IPS DF 19.7 (cell line): ENCODE measurements around the gene CAND2.
"Not testable (repeated sequence)": the region's sequence is repeated elsewhere in the genome, so short reads cannot be mapped to it uniquely, and the experiment has no call there.

Source experiments
- DNase-seq: peaks from one replicate; pipeline ENCODE4 v3.0.0-alpha.2; 2013; ENCODE audit warnings: low read depth, low spot score

CAND2 gene

GRCh38 chr3:12830785-12831156 is 34.3 kb downstream of the CAND2 start:
- no peak for DNase-seq

DNA sequence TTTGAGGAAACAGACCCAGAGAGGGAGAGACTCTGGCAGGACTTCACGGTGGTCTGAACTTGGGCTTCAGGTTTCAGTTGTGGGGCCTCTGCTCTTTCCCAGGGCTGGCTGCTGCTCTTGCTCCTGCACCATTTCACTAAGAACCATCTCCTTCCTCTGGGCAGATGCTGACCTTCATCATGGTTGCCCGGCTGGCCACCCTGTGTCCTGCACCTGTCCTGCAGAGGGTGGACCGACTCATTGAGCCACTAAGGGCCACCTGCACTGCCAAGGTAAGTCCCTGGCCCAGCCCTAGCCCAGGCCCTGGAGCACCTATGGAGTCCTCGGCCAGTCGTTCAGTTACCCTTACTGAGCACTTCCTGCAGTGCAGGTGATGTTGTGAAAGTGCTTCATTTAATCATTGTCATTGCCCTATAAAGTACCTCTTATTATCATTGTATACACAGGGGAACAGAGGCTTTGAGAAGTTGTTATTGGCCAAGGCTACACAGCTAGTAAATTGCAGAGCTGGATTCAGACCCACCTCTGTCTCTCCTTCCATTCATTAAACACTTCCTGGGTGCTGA is 34.9 kb downstream of the CAND2 start:
- no peak for DNase-seq

GRCh38 chr3:12832350-12833221 is 36.1 kb downstream of the CAND2 start:
- DNase-seq: no peak

DNA sequence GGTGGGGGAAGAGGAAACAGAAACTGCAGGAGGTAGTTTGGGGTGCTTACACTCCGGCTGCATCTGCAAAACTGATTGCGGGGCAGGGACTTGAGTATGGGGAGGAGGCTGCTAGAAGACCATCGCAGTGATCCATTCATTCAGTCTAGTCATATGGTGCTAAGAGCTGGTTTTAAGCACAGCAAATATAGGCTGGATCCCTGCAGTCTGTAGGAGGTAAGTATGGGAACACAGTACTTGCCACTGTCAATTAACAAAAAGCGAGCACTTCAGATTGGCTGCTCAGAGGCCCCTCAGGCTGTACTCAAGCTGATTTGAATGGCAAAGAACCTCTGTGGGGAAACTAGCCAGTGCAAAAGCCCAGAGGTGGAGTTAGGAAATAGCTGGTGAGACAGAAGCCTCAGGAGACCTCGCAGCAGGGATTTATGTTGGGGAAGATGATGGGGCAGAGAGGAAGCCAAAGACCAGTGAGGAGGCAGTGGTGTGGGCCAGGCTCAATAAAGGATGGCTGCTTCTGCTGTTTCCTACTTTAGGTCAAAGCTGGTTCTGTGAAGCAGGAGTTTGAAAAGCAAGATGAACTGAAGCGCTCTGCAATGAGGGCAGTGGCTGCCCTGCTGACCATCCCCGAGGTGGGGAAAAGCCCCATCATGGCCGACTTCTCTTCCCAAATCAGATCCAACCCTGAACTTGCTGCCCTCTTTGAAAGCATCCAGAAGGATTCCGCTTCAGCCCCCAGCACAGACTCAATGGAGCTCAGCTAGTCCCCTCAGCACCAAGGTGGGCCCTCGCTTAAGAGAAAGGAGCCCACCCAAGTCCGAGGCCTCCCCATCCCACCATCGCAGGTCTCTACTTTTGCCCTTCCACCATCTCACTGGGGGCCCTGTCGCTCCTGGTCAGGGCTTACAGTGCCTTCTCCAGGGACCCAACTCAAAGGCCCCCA is 37.0 kb downstream of the CAND2 start:
- DNase-seq: no peak

GRCh38 chr3:12835052-12835665 is 38.7 kb downstream of the CAND2 start:
- no peak for DNase-seq

- DNase-seq: no peak
Measured at GRCh38 chr3:12837295-12837986, 41.0 kb downstream of the CAND2 start.

DNA sequence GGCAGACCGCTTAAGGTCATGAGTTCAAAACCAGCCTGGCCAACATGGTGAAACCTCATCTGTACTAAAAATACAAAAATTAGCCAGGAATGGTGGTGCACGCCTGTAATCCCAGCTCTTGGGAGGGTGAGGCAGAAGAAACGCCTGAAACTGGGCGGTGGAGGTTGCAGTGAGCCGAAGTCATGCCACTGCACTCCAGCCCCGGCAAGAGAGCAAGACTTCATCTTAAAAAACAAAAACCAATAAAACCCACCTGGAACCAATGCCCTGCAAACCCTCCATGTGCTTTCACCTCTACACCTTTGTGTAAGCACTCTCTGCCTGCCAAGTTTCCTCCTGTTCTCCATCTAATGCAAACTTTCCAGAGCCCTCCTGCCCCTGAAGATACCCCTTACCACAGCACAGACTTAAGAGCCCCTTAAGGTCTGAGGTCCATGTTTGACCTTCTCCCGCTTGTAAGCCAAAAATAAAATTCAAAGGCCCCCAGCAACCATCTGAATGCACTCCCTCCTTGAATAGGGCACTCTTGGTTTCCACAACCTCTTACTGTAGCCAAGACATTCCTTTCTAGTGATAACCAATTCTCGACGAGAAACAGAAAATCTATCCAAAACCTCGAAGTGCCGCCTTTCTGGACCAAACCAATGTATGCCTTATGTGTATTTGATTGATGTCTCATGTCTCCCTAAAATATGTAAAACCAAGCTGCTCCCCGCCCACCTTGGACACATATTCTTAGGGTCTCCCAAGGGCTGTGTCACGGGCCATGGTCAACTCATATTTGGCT is 41.9 kb downstream of the CAND2 start:
- no peak for DNase-seq

- no peak for DNase-seq
Measured at GRCh38 chr3:12839156-12839946, 42.9 kb downstream of the CAND2 start.

DNA sequence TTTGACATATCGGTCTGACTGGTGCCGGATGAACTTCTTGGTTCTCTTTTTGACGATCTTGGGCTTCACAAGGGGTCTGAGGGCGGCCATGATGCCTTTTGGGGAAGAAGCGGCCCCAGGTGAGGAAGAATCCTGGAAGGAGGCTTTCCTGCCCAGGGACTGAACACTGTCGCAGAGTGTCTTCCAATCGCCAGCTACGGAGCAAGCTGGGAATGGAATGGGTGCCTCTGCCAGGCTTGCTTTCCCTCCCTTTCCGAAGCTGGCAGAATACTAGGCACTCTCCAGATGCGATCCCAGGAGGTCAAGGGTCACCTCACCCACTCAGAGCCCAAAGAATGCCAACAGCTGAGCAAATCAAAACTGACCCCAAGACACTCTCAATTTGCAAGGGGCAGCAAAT is 43.7 kb downstream of the CAND2 start:
- not testable (repeated sequence) for DNase-seq

DNA sequence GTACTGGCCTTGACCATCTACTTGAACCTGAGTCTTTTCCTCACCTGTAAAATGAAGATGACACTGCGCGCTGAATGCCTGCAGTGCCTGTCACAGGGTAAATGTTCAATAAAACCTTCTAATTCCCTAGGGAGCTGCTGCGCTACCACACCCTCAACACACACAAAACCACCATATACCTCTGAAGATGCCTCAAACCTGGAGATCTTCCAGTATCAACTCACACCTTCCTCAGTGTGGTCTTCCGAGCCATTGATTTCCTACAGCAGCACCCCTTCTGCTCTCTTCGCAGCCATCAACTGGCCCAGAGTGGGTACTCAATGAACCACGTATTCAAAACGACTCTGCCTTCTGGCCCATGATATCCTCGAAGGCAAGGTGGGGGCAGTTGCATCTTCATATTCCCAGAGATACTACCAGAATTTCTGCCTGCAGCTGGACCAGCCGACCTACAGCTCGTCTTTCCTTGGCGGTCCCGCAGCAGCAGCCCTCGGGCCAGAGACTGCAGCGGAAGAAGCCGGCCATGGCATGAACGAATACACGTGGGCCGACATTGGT is 44.2 kb downstream of the CAND2 start:
- no peak for DNase-seq

- DNase-seq: peak; percentile 78
Measured at GRCh38 chr3:12841149-12841969, 44.9 kb downstream of the CAND2 start, which contains the start of gene RPL32. Gene RPL32, minus strand, starts transcription at chr3:12841565. Its CDS starts 1,328 bp downstream, at chr3:12840237.

GRCh38 chr3:12841970-12842328 is 45.5 kb downstream of the CAND2 start:
- DNase-seq: no peak

GRCh38 chr3:12842469-12842868 is 46.0 kb downstream of the CAND2 start:
- DNase-seq: no peak

DNA sequence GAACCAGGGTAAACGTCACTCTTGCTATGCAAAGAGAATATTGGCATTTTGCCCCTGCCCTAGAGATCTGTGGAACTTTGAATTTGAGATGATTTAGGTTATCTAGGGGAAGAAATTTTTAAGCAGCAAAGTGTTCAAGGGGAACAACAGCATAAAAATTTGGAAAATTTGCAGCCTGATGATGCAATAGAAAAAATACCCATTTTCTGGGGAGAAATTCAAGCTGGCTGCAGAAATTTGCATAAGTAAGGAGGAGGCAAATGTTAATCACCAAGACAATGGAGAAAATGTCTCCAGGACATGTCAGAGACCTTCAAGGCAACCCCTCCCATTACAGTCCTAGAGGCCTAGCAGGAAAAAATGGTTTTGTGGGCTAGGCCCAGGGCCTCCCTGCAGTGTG is 49.3 kb downstream of the CAND2 start:
- DNase-seq: no peak

DNA sequence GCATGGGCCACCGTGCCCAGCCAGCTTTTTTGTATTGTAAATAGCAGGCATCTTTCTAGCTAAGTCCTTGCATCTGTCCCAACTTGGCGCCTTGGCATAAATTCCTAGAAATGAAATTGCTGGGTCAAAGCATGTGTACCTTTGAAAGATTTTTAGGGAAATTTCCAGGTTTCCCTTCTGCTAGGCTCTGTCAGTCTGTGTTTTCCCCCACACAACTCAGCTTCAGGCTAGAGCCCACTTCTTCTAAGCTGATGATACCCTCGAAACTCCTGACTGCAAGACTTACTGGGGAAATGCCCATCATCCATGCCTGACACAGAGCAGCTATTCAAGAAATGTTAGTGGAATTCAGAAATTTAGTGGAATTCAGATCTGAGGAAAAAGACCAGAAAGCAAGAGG is 55.7 kb downstream of the CAND2 start:
- no peak for DNase-seq

GRCh38 chr3:12853847-12854246 is 57.4 kb downstream of the CAND2 start:
- not testable (repeated sequence) for DNase-seq

DNA sequence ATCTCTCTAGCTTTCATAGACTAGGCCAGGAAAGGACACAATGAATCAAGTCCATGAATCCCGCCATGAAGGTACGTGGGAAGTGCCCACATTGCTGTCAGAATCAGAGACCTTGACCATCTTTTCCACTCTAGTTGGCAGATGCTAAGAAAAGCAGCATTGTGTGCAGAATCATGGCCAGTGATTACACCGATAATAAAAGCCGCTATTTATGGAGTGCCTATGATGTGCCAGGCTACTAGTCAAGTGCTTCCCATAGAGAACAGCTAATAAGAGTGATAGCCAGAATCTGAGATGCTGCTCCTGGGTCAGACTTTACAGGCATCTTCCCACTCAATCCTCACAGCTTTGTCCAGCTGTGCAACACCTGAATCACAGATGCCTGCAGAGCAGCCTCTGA is 58.1 kb downstream of the CAND2 start:
- DNase-seq: no peak

GRCh38 chr3:12856626-12857025 is 60.1 kb downstream of the CAND2 start:
- DNase-seq: no peak
